HT-29 (cell line): Measurements from ENCODE around the gene OTOF. TPM values are rescaled to one million over a fixed set of nuclear protein-coding genes. Genes with fewer than 3 reads are reported as not detected.

ENCODE experiments used
- DNase-seq: peaks from one replicate; pipeline ENCODE4 v3.0.0-alpha.2; 2015; ENCODE audit warnings: low spot score
- total RNA-seq: library from RNA; depleted of rRNA; stranded (reverse); fragments of >200 nt; shearing (Covaris generic); gene quantifications from 2 replicates; pipeline ENCODE4 v1.2.3, GENCODE V29; 2014; rRNA removed

OTOF gene
- total RNA-seq = under 0.01 TPM in 1 of 2 replicates, not detected in the other

- no peak for DNase-seq
These were observed at the start of gene OTOF for GRCh38 chr2:26477911-26478253. Gene OTOF, minus strand, starts transcription at chr2:26478124.

GRCh38 chr2:26526589-26526988 lies 48.7 kb upstream of the OTOF start:
- no peak for DNase-seq

- no peak for DNase-seq
These were observed 48.2 kb upstream of the OTOF start for GRCh38 chr2:26526105-26526504.

- DNase-seq = no peak
These were observed 45.8 kb upstream of the OTOF start for GRCh38 chr2:26523750-26524149.

- no peak for DNase-seq
These were observed 44.8 kb upstream of the OTOF start for GRCh38 chr2:26522751-26523171.

GRCh38 chr2:26522325-26522724 lies 44.4 kb upstream of the OTOF start:
- DNase-seq = no peak

- no peak for DNase-seq
These were observed 43.9 kb upstream of the OTOF start for GRCh38 chr2:26521913-26522180.

- peak; percentile 65 for DNase-seq
These were observed 43.4 kb upstream of the OTOF start for GRCh38 chr2:26521054-26521912.

- DNase-seq = no peak
These were observed 42.2 kb upstream of the OTOF start for GRCh38 chr2:26520148-26520449.

GRCh38 chr2:26519396-26520147 lies 41.6 kb upstream of the OTOF start:
- no peak for DNase-seq

GRCh38 chr2:26516781-26517180 lies 38.9 kb upstream of the OTOF start:
- DNase-seq = no peak

- DNase-seq = no peak
These were observed 38.3 kb upstream of the OTOF start for GRCh38 chr2:26516246-26516645.

GRCh38 chr2:26515771-26516170 lies 37.8 kb upstream of the OTOF start:
- DNase-seq = no peak

GRCh38 chr2:26514045-26514444 lies 36.1 kb upstream of the OTOF start:
- no peak for DNase-seq

- DNase-seq = no peak
These were observed 35.3 kb upstream of the OTOF start for GRCh38 chr2:26513261-26513660.

GRCh38 chr2:26511466-26511865 lies 33.5 kb upstream of the OTOF start:
- DNase-seq = no peak

GRCh38 chr2:26510344-26510973 lies 32.5 kb upstream of the OTOF start:
- no peak for DNase-seq

GRCh38 chr2:26509141-26509540 lies 31.2 kb upstream of the OTOF start:
- no peak for DNase-seq

- no peak for DNase-seq
These were observed 30.0 kb upstream of the OTOF start for GRCh38 chr2:26507932-26508331.

GRCh38 chr2:26507088-26507487 lies 29.2 kb upstream of the OTOF start:
- no peak for DNase-seq

- DNase-seq = no peak
These were observed 28.4 kb upstream of the OTOF start for GRCh38 chr2:26506279-26506678.

- DNase-seq = no peak
These were observed 26.1 kb upstream of the OTOF start for GRCh38 chr2:26504002-26504401.
